A673 (cell line): ENCODE data around the gene PPARA. TPM values are rescaled to one million over a fixed set of nuclear protein-coding genes. Genes with fewer than 3 reads are reported as not detected.

Experiments
- BruUV-seq: library from RNA; stranded (reverse); fragments of 400-500 nt; replicated peaks from 2 replicates; lab custom pipeline; 2021; lab: Mats Ljungman, UMichigan
- CTCF ChIA-PET: fragments of 300-600 bp; sonication (Branson Sonifier 250); formaldehyde crosslinking; loops from one replicate; lab custom pipeline; 2022; ENCODE audit warnings: antibody characterized with exemption; lab: Charles Lee
- POLR2A ChIA-PET: fragments of 300-600 bp; sonication (Branson Sonifier 250); formaldehyde crosslinking; loops from one replicate; lab custom pipeline; 2022; ENCODE audit warnings: antibody characterized with exemption; ENCODE audit not compliant: low non-redundant PET; lab: Charles Lee
- DNase-seq: peaks from one replicate; pipeline ENCODE4 v3.0.0-alpha.2; 2015; ENCODE audit warnings: low spot score
- H3K27ac ChIP-seq: fragments of 200-600 bp; sonication (generic); 2 replicates; pipeline ENCODE4 v1.5.1; 2016; ENCODE audit warnings: mixed run types, low read depth, mild to moderate bottlenecking, mixed read lengths, antibody characterized with exemption, low read length; ENCODE audit not compliant: poor library complexity, severe bottlenecking
- H3K27me3 ChIP-seq: fragments of 200-600 bp; sonication (generic); replicated peaks from 2 replicates; pipeline ENCODE4 v1.6.1; 2017; ENCODE audit warnings: mixed run types, low read depth, mild to moderate bottlenecking, mixed read lengths, antibody characterized with exemption, low read length; ENCODE audit not compliant: insufficient read depth, poor library complexity
- H3K36me3 ChIP-seq: fragments of 200-600 bp; sonication (generic); 2 replicates; pipeline ENCODE4 v1.6.1; 2016; ENCODE audit warnings: mixed run types, mild to moderate bottlenecking, mixed read lengths, antibody characterized with exemption, low read length; ENCODE audit not compliant: insufficient read depth, poor library complexity, severe bottlenecking
- H3K4me1 ChIP-seq: fragments of 200-600 bp; sonication (generic); 2 replicates; pipeline ENCODE4 v1.6.1; 2017; ENCODE audit warnings: mixed run types, mild to moderate bottlenecking, mixed read lengths, antibody characterized with exemption, low read length; ENCODE audit not compliant: insufficient read depth, poor library complexity, severe bottlenecking
- H3K4me3 ChIP-seq: fragments of 200-600 bp; sonication (generic); 2 replicates; pipeline ENCODE4 v1.5.1; 2016; ENCODE audit warnings: low read depth, mixed run types, mild to moderate bottlenecking, mixed read lengths, low read length; ENCODE audit not compliant: poor library complexity, severe bottlenecking
- H3K9me3 ChIP-seq: fragments of 200-600 bp; sonication (generic); 2 replicates; pipeline ENCODE4 v1.6.1; 2016; ENCODE audit warnings: mixed run types, low read depth, mild to moderate bottlenecking, mixed read lengths, antibody characterized with exemption, low read length; ENCODE audit not compliant: poor library complexity, severe bottlenecking
- EZH2 ChIP-seq: fragments of 200-600 bp; sonication (generic); IDR thresholded peaks from 2 replicates; pipeline ENCODE4 v1.6.1; 2017; ENCODE audit warnings: borderline replicate concordance, low read depth, mild to moderate bottlenecking, mixed read lengths, antibody characterized with exemption, low read length; ENCODE audit not compliant: poor library complexity, severe bottlenecking
- intact Hi-C: fragments of 100-400 bp; cut with micrococcal nuclease; formaldehyde crosslinking; loops from one replicate; pipeline ENCODE4 v1.10.0; 2022; ENCODE audit not compliant: unreplicated experiment
- total RNA-seq: library from RNA; stranded (reverse); gene quantifications from 2 replicates; pipeline ENCODE4 v1.2.3, GENCODE V29; 2021
- TF ChIP-seq, protein P1 (sequence below): fragments of 300-800, 200-600 bp; sonication (generic); conservative IDR thresholded peaks from 2 replicates; pipeline ENCODE4 v1.5.1; 2017; ENCODE audit warnings: low read depth, mild to moderate bottlenecking, antibody characterized with exemption, low read length, moderate library complexity, mixed read lengths

The PPARA gene
- total RNA-seq, 1 experiment from 2014 or later, result 2.0 TPM

DNA sequence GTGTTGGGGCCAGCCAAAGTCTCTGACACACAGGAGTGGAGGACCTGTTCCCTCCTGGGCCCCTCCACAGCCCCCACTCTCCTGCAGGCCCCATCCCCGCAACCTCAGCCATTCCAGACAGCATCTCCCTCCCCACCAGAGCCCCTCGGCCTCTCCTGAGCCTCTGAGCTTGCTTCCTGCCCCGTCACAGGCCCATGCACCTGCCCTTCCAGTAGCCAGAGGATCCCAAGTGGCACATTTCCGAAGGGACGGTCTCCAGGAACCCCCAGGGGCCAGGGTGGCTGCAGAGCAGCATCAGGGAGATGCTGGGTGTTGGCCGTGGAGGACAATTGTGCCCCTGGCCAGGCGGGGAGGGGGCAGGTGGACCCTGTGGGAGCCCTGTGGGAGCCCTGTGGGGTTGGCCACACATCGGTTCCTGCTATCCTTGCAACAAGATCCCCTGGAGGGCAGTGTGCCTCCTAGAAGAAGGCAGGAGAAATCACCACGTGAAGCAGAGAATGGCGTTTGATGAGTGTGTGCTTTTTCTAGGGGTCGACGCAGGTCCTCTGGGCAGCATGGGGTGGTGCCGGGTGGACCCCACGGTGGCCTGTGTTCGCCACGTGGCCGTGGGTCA is 45.3 kb upstream of the PPARA start:
- Histone ChIP-seq H3K36me3 (peaks cover 90% of the 10 kb centered on the region), H3K27ac (peak overlapping the region; percentile 37), H3K4me3 (no peak overlapping the region), H3K27me3 (no peaks in the 10 kb centered on the region), H3K9me3 (no peaks in the 10 kb centered on the region), H3K4me1 (peaks cover 8% of the 10 kb centered on the region)
- no peak for TF ChIP-seq EZH2
- TF ChIP-seq, protein P1, sequence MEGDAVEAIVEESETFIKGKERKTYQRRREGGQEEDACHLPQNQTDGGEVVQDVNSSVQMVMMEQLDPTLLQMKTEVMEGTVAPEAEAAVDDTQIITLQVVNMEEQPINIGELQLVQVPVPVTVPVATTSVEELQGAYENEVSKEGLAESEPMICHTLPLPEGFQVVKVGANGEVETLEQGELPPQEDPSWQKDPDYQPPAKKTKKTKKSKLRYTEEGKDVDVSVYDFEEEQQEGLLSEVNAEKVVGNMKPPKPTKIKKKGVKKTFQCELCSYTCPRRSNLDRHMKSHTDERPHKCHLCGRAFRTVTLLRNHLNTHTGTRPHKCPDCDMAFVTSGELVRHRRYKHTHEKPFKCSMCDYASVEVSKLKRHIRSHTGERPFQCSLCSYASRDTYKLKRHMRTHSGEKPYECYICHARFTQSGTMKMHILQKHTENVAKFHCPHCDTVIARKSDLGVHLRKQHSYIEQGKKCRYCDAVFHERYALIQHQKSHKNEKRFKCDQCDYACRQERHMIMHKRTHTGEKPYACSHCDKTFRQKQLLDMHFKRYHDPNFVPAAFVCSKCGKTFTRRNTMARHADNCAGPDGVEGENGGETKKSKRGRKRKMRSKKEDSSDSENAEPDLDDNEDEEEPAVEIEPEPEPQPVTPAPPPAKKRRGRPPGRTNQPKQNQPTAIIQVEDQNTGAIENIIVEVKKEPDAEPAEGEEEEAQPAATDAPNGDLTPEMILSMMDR, result no peak
- no TSS peak for BruUV-seq
- CTCF ChIA-PET, result no interaction called here
- POLR2A ChIA-PET, result no interaction called here
- intact Hi-C loops, result no loop called here
- no peak for DNase-seq

DNA sequence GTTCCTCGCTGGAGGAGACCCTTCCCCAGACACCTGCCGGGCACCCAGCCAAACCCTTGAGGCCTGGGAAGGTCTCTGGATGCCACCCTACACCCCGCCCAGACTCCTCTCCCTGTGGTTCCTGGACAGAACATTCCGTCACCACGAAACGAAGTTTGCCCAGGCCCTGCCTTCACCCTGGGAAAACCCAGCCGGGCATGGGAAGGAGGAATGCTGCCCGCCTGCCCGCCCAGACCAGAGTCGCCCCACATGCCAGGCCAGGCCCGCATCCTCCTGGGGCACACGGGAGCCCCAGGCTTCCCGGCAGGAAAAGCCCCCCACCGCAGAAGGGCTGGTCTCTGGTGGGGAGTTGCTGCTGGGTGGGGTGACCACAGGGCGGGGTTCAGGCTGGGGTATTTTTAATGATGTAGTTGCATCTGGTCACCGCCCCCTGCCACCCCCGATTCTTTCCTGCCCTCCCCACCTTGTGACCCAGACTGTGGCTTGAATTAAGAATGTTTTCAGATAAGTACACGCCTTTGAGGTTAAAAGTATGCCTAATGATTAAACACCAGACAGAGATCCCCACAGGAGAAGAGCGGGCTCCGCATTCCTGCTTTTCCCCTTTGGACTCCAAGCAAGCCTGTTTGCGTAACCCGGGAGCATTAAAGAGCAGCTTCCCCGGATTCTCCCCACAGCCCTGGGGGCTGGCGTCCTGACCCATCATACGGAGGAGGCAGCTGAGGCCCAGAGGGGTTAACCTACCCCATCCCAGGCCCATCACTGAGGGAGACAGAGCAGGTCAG is 44.6 kb upstream of the PPARA start:
- H3K4me3 ChIP-seq, result no peak overlapping the region
- peaks cover 8% of the 10 kb centered on the region for H3K4me1 ChIP-seq
- ChIA-PET CTCF (no interaction called here), POLR2A (no interaction called here)
- H3K36me3 ChIP-seq, result peaks cover 90% of the 10 kb centered on the region
- BruUV-seq, result no TSS peak
- TF ChIP-seq, protein P1, result no peak
- TF ChIP-seq EZH2, result no peak
- peak overlapping the region; percentile 24 for H3K27ac ChIP-seq
- H3K9me3 ChIP-seq, result no peaks in the 10 kb centered on the region
- no peak for DNase-seq
- no peaks in the 10 kb centered on the region for H3K27me3 ChIP-seq
- intact Hi-C loops, result no loop called here

DNA sequence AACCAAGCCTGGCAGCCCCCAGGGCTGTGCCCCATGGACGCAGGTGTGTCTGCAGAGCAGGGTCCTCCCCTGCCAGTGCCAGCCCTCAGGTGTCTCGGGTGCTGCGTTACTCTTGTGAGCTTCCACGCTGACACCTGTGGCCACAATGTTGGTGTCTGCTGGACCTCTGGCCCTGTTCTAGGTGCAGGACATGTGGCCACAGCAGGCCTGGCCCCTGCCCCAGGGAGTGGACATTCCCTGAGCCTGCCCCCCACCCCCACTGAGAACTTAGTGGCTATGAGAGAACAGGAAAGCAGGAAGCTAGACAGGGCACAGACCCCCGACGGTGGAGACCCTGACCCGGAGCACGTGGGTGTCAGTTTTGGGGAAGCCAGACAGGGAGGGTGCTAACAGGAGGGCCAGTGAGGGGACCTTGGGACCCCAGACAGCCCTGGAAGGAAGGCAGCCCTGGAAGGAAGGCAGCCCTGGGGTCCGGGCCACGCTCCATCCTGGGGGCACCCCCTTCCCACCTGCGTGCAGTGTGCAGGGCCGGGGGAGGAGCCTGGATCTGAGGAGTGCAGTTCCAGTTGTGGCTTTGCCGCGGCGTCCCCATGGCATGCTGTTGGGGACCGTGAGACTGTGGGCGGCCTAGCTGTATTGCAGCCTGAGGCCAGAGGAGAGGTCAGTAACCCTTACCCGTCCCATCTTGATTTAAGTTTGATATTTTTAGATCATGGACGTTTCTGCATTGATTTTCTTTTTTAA is 43.9 kb upstream of the PPARA start:
- no peak for DNase-seq
- peak overlapping the region; percentile 57 for H3K27ac ChIP-seq
- ChIA-PET POLR2A (no interaction called here), CTCF (no interaction called here)
- no peaks in the 10 kb centered on the region for H3K9me3 ChIP-seq
- peaks cover 86% of the 10 kb centered on the region for H3K36me3 ChIP-seq
- H3K4me3 ChIP-seq, result no peak overlapping the region
- peaks cover 8% of the 10 kb centered on the region for H3K4me1 ChIP-seq
- H3K27me3 ChIP-seq, result no peaks in the 10 kb centered on the region
- BruUV-seq, result no TSS peak
- intact Hi-C loops, result no loop called here
- no peak for TF ChIP-seq EZH2
- TF ChIP-seq, protein P1, result no peak
